HG03460 (cell line): ENCODE data around the gene ZNF614.
"Not testable (repeated sequence)": the region's sequence is repeated elsewhere in the genome, so short reads cannot be mapped to it uniquely, and the experiment has no call there.

Experiments
- ATAC-seq: cut with Tn5 transposase; IDR thresholded peaks from one replicate; pipeline ENCODE4 v1.9.1; 2021; ENCODE audit not compliant: unreplicated experiment

The ZNF614 gene

GRCh38 chr19:52028027-52028779 lies at the start of gene ZNF614:
TSS of gene ZNF614 (minus strand) at chr19:52028379. CDS start at chr19:52025745, 2,634 bp downstream.
- peak; percentile 90 for ATAC-seq

- no peak for ATAC-seq
Observed at GRCh38 chr19:52070496-52070895, 42.3 kb upstream of the ZNF614 start.

GRCh38 chr19:52069653-52070052 lies 41.5 kb upstream of the ZNF614 start:
- no peak for ATAC-seq

- no peak for ATAC-seq
Observed at GRCh38 chr19:52066258-52066863, 38.2 kb upstream of the ZNF614 start.

GRCh38 chr19:52065399-52065798 lies 37.2 kb upstream of the ZNF614 start:
- no peak for ATAC-seq

GRCh38 chr19:52056480-52056879 lies 28.3 kb upstream of the ZNF614 start:
- not testable (repeated sequence) for ATAC-seq

GRCh38 chr19:52051736-52052135 lies 23.6 kb upstream of the ZNF614 start:
- not testable (repeated sequence) for ATAC-seq

GRCh38 chr19:52048555-52049501 lies 20.6 kb upstream of the ZNF614 start, which contains the start of gene ZNF432:
TSS of gene ZNF432 (minus strand) at chr19:52048838. CDS start at chr19:52046868, 1,970 bp downstream.
- peak; percentile 82 for ATAC-seq

- ATAC-seq = no peak
Observed at GRCh38 chr19:52039169-52039568, 11.0 kb upstream of the ZNF614 start.

- no peak for ATAC-seq
Observed at GRCh38 chr19:52034051-52034728, 6.0 kb upstream of the ZNF614 start.

GRCh38 chr19:52028780-52029123 lies 573 bp upstream of the ZNF614 start:
- peak; percentile 18 for ATAC-seq

GRCh38 chr19:52026255-52026990 lies 1.8 kb downstream of the ZNF614 start:
- not testable (repeated sequence) for ATAC-seq

GRCh38 chr19:52024478-52024877 lies 3.7 kb downstream of the ZNF614 start:
- ATAC-seq = not testable (repeated sequence)

GRCh38 chr19:52022193-52022592 lies 6.0 kb downstream of the ZNF614 start:
- no peak for ATAC-seq

- no peak for ATAC-seq
Observed at GRCh38 chr19:52020506-52020905, 7.7 kb downstream of the ZNF614 start.

GRCh38 chr19:52010674-52011073 lies 17.5 kb downstream of the ZNF614 start:
- no peak for ATAC-seq

- ATAC-seq = peak; percentile 86
Observed at GRCh38 chr19:52007806-52008557, 20.2 kb downstream of the ZNF614 start, which contains the start of gene ZNF615. TSS of gene ZNF615 (minus strand) at chr19:52008211. CDS start at chr19:52003711, 4,500 bp downstream.

GRCh38 chr19:52007451-52007805 lies 20.8 kb downstream of the ZNF614 start:
- no peak for ATAC-seq

GRCh38 chr19:51994048-51994644 lies 34.0 kb downstream of the ZNF614 start:
- no peak for ATAC-seq
